OCI-LY1 (cell line): ENCODE data around the gene FXYD3.

Experiments
- CTCF ChIP-seq: fragments of 200-600 bp; sonication (generic), shearing (Covaris generic); IDR thresholded peaks from 2 replicates; pipeline ENCODE4 v1.5.1; 2017; ENCODE audit warnings: mild to moderate bottlenecking, antibody characterized with exemption, low read length, moderate library complexity, mixed read lengths
- EZH2 ChIP-seq: fragments of 200-600 bp; sonication (generic), shearing (Covaris generic); IDR thresholded peaks from 2 replicates; pipeline ENCODE4 v1.8.0; 2017; ENCODE audit warnings: borderline replicate concordance, mixed run types, mild to moderate bottlenecking, antibody characterized with exemption, low read length, moderate library complexity, mixed read lengths

GRCh38 chr19:35122687-35123551, 7.3 kb downstream of the FXYD3 start:
- TF ChIP-seq CTCF, result no peak
- TF ChIP-seq EZH2, result no peak
